ENCODE results near the gene LBP. TPM values are rescaled to one million over a fixed set of nuclear protein-coding genes. Genes with fewer than 3 reads are reported as not detected.

LBP gene
- total RNA-seq, 4 donors from 2014 or later = not detected

GRCh38 chr20:38301309-38301708 is 45.0 kb upstream of the LBP start:
- H3K4me1 ChIP-seq = no peaks in the 10 kb centered on the region
- no peaks in the 10 kb centered on the region for H3K9me3 ChIP-seq
- H3K27ac ChIP-seq = no peak overlapping the region
- H3K4me3 ChIP-seq = no peak overlapping the region
- no peaks in the 10 kb centered on the region for H3K36me3 ChIP-seq
- H3K27me3 ChIP-seq = no peaks in the 10 kb centered on the region
- TF ChIP-seq POLR2A (IDR thresholded peaks at IDR 0.05) = no peak
- no peak for TF ChIP-seq CTCF (IDR thresholded peaks at IDR 0.05)
- DNase-seq = no peak

DNA sequence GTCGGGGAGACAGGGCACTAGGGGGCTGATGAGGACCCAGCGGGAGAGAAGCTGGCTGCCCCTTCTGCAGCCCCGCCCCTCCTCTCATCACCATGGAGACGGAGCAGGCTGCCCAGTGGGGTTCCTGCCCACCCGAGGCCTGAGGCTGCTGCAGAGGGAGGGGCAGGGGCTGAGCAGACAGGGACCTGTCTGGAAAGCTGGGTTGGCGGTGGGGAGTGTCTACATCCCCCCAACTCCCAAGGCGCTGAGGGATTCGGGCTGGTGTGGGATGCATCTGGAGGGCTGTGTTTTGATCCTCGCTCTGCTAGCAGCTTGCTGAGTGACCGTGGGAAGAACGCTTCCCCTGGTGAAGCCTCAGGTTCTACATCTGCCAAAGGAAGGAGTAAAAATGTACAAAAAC is 43.5 kb upstream of the LBP start:
- Histone ChIP-seq H3K27me3 (no peaks in the 10 kb centered on the region), H3K27ac (no peak overlapping the region), H3K9me3 (no peaks in the 10 kb centered on the region), H3K4me1 (no peaks in the 10 kb centered on the region), H3K36me3 (no peaks in the 10 kb centered on the region), H3K4me3 (no peak overlapping the region)
- TF ChIP-seq CTCF (IDR thresholded peaks at IDR 0.05) (no peak), POLR2A (IDR thresholded peaks at IDR 0.05) (no peak)
- no peak for DNase-seq

DNA sequence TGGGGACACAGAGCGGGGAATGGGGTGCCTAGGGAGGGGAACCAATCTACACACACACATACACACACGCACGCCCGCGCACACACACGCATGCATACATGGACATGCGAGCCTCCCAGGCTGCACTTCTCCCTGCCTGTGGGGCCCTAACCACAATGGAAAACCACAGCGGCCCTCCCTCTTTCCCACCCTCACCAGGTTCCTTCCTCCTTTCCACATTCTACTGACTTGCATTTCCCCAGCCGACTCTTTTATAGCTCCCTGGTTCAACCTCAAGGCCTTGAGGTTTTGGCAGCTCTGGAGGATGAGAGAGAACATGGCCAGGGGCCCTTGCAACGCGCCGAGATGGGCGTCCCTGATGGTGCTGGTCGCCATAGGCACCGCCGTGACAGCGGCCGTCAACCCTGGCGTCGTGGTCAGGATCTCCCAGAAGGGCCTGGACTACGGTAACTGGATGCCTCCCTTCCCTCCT is 42.3 kb upstream of the LBP start, which contains the start of gene BPI:
Gene BPI, plus strand, starts transcription at position 249 of the 472 bp plus-strand sequence. Its CDS starts 68 bp downstream, at position 317.
- Histone ChIP-seq H3K27ac (no peak within 1 kb of the TSS), H3K4me3 (no peak within 1 kb of the TSS), H3K9me3 (no peaks in the 10 kb centered on the region), H3K27me3 (no peaks in the 10 kb centered on the region), H3K36me3 (no peaks in the 10 kb centered on the region), H3K4me1 (no peaks in the 10 kb centered on the region)
- TF ChIP-seq POLR2A (IDR thresholded peaks at IDR 0.05) (no peak), CTCF (IDR thresholded peaks at IDR 0.05) (no peak)
- no peak for DNase-seq

DNA sequence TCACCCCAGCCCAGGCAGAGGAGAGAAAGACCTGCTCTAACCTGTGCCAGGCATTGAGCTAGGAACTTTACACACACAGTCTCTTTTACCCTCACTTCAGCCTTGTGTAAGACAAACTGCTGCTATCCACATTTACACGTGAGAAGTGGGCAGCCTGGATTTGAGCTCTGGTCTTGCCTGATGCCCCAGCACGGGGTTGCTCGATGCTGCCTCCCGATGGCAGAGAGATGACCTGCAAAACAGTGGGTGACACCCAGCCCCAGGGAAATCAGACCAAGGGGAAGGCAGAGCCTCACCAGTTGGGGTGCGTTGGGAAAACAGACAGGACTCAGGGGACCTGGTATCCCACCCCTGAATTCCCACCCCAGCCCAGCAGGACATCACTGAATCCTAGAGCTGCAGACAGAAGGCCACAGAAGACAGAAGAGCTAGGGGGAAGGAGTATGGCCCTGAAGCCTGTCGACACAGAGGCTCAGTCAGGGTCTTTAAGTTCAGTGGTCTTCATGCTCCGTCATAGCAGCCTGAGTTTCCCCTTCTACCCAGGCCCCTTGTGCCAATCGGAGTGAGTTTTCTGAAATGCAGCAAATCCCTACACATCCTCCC is 41.3 kb upstream of the LBP start:
- no peak overlapping the region for H3K4me3 ChIP-seq
- peak in 1 of 3 donors; percentile 49 for DNase-seq
- H3K27me3 ChIP-seq = no peaks in the 10 kb centered on the region

DNA sequence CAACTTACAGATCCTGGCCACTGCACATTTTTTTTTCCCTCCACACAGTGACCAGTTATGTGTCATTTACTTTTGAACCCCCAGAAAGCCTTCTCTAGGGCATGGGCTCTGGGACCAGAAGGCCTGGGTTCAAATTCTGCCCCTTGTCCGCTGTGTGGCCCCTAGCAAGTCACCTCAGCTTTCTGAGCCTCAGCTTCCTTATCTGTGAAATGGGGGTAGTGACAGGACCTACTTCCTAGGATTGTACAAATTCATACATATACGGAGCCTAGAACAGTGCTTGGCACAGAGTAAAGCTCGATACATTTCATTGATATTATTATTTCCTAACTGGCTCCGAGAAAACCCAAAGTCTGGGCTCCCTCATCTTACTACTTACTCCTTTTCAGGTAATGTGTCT is 40.7 kb upstream of the LBP start:
- Histone ChIP-seq H3K4me3 (no peak overlapping the region), H3K27ac (no peak overlapping the region), H3K4me1 (no peaks in the 10 kb centered on the region), H3K9me3 (no peaks in the 10 kb centered on the region), H3K36me3 (no peaks in the 10 kb centered on the region), H3K27me3 (no peaks in the 10 kb centered on the region)
- TF ChIP-seq POLR2A (IDR thresholded peaks at IDR 0.05) (no peak), CTCF (IDR thresholded peaks at IDR 0.05) (no peak)
- no peak for DNase-seq

More for the DNA sequence above, 41.3 kb upstream of the LBP start:
- Histone ChIP-seq H3K9me3 (no peaks in the 10 kb centered on the region), H3K36me3 (no peaks in the 10 kb centered on the region), H3K4me1 (no peaks in the 10 kb centered on the region), H3K27ac (no peak overlapping the region)
- peak in 3 of 6 experiments; percentile 7 to 17 (median 11) for TF ChIP-seq CTCF (IDR thresholded peaks at IDR 0.05)
- no peak for TF ChIP-seq POLR2A (IDR thresholded peaks at IDR 0.05)
